ENCODE data around the gene MRPL17.

- TF ChIP-seq CTCF (IDR thresholded peaks at IDR 0.05; ENCODE audit: low read length) (no peak), EZH2 (IDR thresholded peaks at IDR 0.05; ENCODE audit: borderline replicate concordance, low read length) (no peak)
Observed at GRCh38 chr11:6640036-6640984, 42.8 kb downstream of the MRPL17 start.
